ENCODE measurements around the gene ZNFX1.

DNA sequence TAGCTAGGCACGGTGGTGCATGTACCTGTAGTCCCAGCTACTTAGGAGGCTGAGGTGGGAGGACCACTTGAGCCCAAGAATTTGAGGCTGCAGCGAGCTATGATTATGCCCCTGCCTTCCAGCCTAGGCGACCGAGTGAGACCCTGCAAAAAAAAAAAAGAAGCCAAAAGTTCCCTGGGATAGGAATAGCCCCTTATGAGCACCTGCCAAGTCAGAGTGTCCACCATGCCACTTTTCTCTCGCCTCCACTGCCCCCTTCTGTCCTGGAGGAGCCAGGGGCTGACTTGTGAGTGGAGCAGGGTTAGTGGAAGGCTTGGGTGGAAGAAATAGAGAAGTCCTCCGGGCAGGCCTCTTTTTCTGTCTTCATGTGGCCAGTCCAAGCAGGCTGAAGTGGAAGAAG is 70.8 kb downstream of the ZNFX1 start:
- TF ChIP-seq EZH2 (IDR thresholded peaks at IDR 0.05; ENCODE audit: insufficient read depth, poor library complexity, severe bottlenecking) (no peak), EZH2phosphoT487 (IDR thresholded peaks at IDR 0.05; ENCODE audit: insufficient read depth, low read depth) (no peak)

Measured in GM23248 (cell line).